Bronchial epithelial cell (primary cell): Measurements from ENCODE around the gene ZBTB9. TPM values are rescaled to one million over a fixed set of nuclear protein-coding genes. Genes with fewer than 3 reads are reported as not detected.

Experiments used
- DNase-seq: peaks from one replicate; pipeline ENCODE4 v3.0.0-alpha.2; 2010; ENCODE audit warnings: low read depth
- FAIRE-seq: peaks from 2 replicates; lab custom pipeline; 2011; peaks lifted over from hg19 to GRCh38; lab: Jason Lieb, UNC
- H3K27me3 ChIP-seq: 2 replicates; pipeline ENCODE4 v1.5.1; 2011; ENCODE audit warnings: low read length; ENCODE audit not compliant: control insufficient read depth, insufficient read depth
- H3K36me3 ChIP-seq: 2 replicates; pipeline ENCODE4 v1.5.1; 2011; ENCODE audit warnings: low read length; ENCODE audit not compliant: control insufficient read depth, insufficient read depth
- H3K4me3 ChIP-seq: 2 replicates; pipeline ENCODE4 v1.5.1; 2011; ENCODE audit warnings: mild to moderate bottlenecking, low read depth, low read length, control low read depth
- total RNA-seq: library from RNA; depleted of rRNA; stranded (reverse); fragments of >200 nt; gene quantifications from 2 replicates; pipeline ENCODE4 v1.2.1, GENCODE V29; 2014
- TF ChIP-seq, protein P1 (sequence below): IDR thresholded peaks from 2 replicates; pipeline ENCODE4 v1.5.1; 2011; ENCODE audit warnings: mild to moderate bottlenecking, moderate library complexity, low read length, control low read depth, inconsistent platforms; ENCODE audit not compliant: insufficient read depth, severe bottlenecking

Gene ZBTB9
- total RNA-seq, 1 donor from 2014 or later: 6.3 TPM

GRCh38 chr6:33497157-33497556, 42.8 kb downstream of the ZBTB9 start:
- DNase-seq (no peak), FAIRE-seq (no peak)
- no peaks in the 10 kb centered on the region for H3K27me3 ChIP-seq
- TF ChIP-seq, protein P1, sequence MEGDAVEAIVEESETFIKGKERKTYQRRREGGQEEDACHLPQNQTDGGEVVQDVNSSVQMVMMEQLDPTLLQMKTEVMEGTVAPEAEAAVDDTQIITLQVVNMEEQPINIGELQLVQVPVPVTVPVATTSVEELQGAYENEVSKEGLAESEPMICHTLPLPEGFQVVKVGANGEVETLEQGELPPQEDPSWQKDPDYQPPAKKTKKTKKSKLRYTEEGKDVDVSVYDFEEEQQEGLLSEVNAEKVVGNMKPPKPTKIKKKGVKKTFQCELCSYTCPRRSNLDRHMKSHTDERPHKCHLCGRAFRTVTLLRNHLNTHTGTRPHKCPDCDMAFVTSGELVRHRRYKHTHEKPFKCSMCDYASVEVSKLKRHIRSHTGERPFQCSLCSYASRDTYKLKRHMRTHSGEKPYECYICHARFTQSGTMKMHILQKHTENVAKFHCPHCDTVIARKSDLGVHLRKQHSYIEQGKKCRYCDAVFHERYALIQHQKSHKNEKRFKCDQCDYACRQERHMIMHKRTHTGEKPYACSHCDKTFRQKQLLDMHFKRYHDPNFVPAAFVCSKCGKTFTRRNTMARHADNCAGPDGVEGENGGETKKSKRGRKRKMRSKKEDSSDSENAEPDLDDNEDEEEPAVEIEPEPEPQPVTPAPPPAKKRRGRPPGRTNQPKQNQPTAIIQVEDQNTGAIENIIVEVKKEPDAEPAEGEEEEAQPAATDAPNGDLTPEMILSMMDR: no peak
- no peaks in the 10 kb centered on the region for H3K36me3 ChIP-seq
- no peak overlapping the region for H3K4me3 ChIP-seq

DNA sequence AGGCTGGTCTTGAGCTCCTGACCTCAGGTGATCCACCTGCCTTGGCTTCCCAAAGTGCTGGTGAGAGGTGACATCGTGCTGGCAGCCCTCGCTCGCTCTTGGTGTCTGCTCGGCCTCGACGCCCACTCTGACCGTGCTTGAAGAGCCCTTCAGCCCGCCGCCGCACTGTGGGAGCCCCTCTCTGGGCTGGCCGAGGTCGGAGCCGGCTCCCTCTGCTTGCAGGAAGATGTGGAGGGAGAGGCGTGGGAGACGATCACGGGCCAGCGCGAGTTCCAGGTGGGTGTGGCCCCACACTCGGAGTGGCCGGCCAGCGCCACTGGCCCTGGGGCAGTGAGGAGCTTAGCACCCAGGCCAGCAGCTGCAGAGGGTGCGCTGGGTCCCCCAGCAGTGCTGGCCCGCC, 48.1 kb downstream of the ZBTB9 start:
- H3K27me3 ChIP-seq: no peaks in the 10 kb centered on the region
- DNase-seq: no peak
- no peaks in the 10 kb centered on the region for H3K36me3 ChIP-seq
- H3K4me3 ChIP-seq: no peak overlapping the region
- TF ChIP-seq, protein P1: no peak
- no peak for FAIRE-seq

- Histone ChIP-seq H3K36me3 (no peaks in the 10 kb centered on the region), H3K27me3 (no peaks in the 10 kb centered on the region), H3K4me3 (no peak overlapping the region)
- TF ChIP-seq, protein P1: no peak
- DNase-seq (no peak), FAIRE-seq (no peak)
Measured at GRCh38 chr6:33504486-33504885, 50.1 kb downstream of the ZBTB9 start.

- no peaks in the 10 kb centered on the region for H3K27me3 ChIP-seq
- no peak overlapping the region for H3K4me3 ChIP-seq
- H3K36me3 ChIP-seq: no peaks in the 10 kb centered on the region
- FAIRE-seq (no peak), DNase-seq (no peak)
- TF ChIP-seq, protein P1: no peak
Measured at GRCh38 chr6:33505548-33506370, 51.4 kb downstream of the ZBTB9 start.

Other genes with a start within 250 kb of the ZBTB9 start
- 59.8 and 76.4 TPM in 2 replicates for gene HSD17B8, start 249.9 kb upstream of the ZBTB9 start, total RNA-seq
- 43.4 and 50.7 TPM in 2 replicates for gene RING1, start 246.1 kb upstream of the ZBTB9 start, total RNA-seq
- gene VPS52, start 182.7 kb upstream of the ZBTB9 start, total RNA-seq: 22.1 and 32.5 TPM in 2 replicates
- 9,289 and 12,112 TPM in 2 replicates for gene RPS18, start 182.5 kb upstream of the ZBTB9 start, total RNA-seq
- gene B3GALT4, start 177.5 kb upstream of the ZBTB9 start, total RNA-seq: 3.9 and 16.9 TPM in 2 replicates
- 59.5 and 132 TPM in 2 replicates for gene WDR46, start 165.3 kb upstream of the ZBTB9 start, total RNA-seq
- 61.7 and 64.5 TPM in 2 replicates for gene PFDN6, start 165.0 kb upstream of the ZBTB9 start, total RNA-seq
- 22.6 and 27.7 TPM in 2 replicates for gene RGL2, start 155.6 kb upstream of the ZBTB9 start, total RNA-seq
- gene TAPBP, start 140.5 kb upstream of the ZBTB9 start, total RNA-seq: 11.6 and 24.3 TPM in 2 replicates
- gene ZBTB22, start 136.8 kb upstream of the ZBTB9 start, total RNA-seq: 13.2 and 20.1 TPM in 2 replicates
- 27.4 and 53.1 TPM in 2 replicates for gene DAXX, start 131.6 kb upstream of the ZBTB9 start, total RNA-seq
- 0.26 TPM in 2 replicates for gene KIFC1, start 62.8 kb upstream of the ZBTB9 start, total RNA-seq
- 7.6 and 13.2 TPM in 2 replicates for gene PHF1, start 43.6 kb upstream of the ZBTB9 start, total RNA-seq
- gene CUTA, start 36.5 kb upstream of the ZBTB9 start, total RNA-seq: 37.1 and 42.5 TPM in 2 replicates
- gene SYNGAP1, start 34.5 kb upstream of the ZBTB9 start, total RNA-seq: 0.79 and 0.90 TPM in 2 replicates
- gene BAK1, start 125.7 kb downstream of the ZBTB9 start, total RNA-seq: 25.5 and 47.5 TPM in 2 replicates
- gene ITPR3, start 166.7 kb downstream of the ZBTB9 start, total RNA-seq: 66.6 and 95.6 TPM in 2 replicates